Lower leg skin (tissue), 3 donors: ENCODE results near the gene PPIF.

ENCODE experiments used
- CTCF ChIP-seq, 3 donors: fragments of 450-650 bp; IDR thresholded peaks; one replicate each; pipeline ENCODE4 v1.5.1; 2016; ENCODE audit warnings: antibody characterized with exemption in 3 of 3, mild to moderate bottlenecking in 3 of 3, moderate library complexity in 2 of 3
- POLR2A ChIP-seq, 2 donors: fragments of 450-650 bp; IDR thresholded peaks; one replicate each; pipeline ENCODE4 v1.6.1; 2016 to 2017; ENCODE audit warnings: antibody characterized with exemption in 2 of 2, mild to moderate bottlenecking in 1 of 2, moderate library complexity in 1 of 2

- TF ChIP-seq CTCF (IDR thresholded peaks at IDR 0.05) (no peak), POLR2A (IDR thresholded peaks at IDR 0.05) (no peak)
Observed at GRCh38 chr10:79353726-79354125, 6.5 kb downstream of the PPIF start.
